AG04450 (cell line): Measurements from ENCODE around the gene NAA10. TPM values are rescaled to one million over a fixed set of nuclear protein-coding genes. Genes with fewer than 3 reads are reported as not detected.
"Not testable (repeated sequence)": the region's sequence is repeated elsewhere in the genome, so short reads cannot be mapped to it uniquely, and the experiment has no call there.

Source experiments
- CTCF ChIA-PET: fragments of 300-600, 350-600 bp; formaldehyde crosslinking; extraction: SDS; loops from one replicate; lab custom pipeline; 2022; ENCODE audit warnings: antibody characterized with exemption, inconsistent platforms; lab: Charles Lee
- POLR2A ChIA-PET: fragments of 350-600 bp; formaldehyde crosslinking; extraction: SDS; loops from one replicate; lab custom pipeline; 2021; ENCODE audit warnings: antibody characterized with exemption, inconsistent platforms; lab: Yijun Ruan, JAX
- DNase-seq: peaks from one replicate; pipeline ENCODE4 v3.0.0-alpha.2; 2011; ENCODE audit warnings: low read depth, low spot score
- H3K27ac ChIP-seq: one replicate; pipeline ENCODE4 v1.5.1; 2012; ENCODE audit warnings: low read depth, low read length, control low read depth
- H3K27me3 ChIP-seq: one replicate; pipeline ENCODE4 v1.6.0; 2012; ENCODE audit warnings: low read length; ENCODE audit not compliant: control insufficient read depth, insufficient read depth
- H3K4me3 ChIP-seq: 2 replicates; pipeline ENCODE4 v1.5.1; 2011; ENCODE audit warnings: mild to moderate bottlenecking, low read depth, low read length, control low read depth
- H3K9me3 ChIP-seq: 2 replicates; pipeline ENCODE4 v1.5.1; 2012; ENCODE audit warnings: low read length; ENCODE audit not compliant: control insufficient read depth, insufficient read depth
- polyA minus RNA-seq: library from RNA; depleted of rRNA, polyadenylated mRNA; stranded (reverse); fragments of >200 nt; gene quantifications from 2 replicates; pipeline ENCODE4 v1.2.3, GENCODE V29; 2011; rRNA and poly(A)+ RNA removed
- polyA plus RNA-seq: library from polyadenylated mRNA; depleted of rRNA; stranded (reverse); fragments of >200 nt; gene quantifications from 2 replicates; pipeline ENCODE4 v1.2.3, GENCODE V29; 2011; rRNA removed
- TF ChIP-seq, protein P1 (sequence below): IDR thresholded peaks from 2 replicates; pipeline ENCODE4 v1.5.1; 2011; ENCODE audit warnings: low read depth, low read length, control low read depth, inconsistent platforms

The NAA10 gene
- 42.9 and 63.4 TPM in 2 replicates for polyA plus RNA-seq
- 43.7 and 49.1 TPM in 2 replicates for polyA minus RNA-seq

DNA sequence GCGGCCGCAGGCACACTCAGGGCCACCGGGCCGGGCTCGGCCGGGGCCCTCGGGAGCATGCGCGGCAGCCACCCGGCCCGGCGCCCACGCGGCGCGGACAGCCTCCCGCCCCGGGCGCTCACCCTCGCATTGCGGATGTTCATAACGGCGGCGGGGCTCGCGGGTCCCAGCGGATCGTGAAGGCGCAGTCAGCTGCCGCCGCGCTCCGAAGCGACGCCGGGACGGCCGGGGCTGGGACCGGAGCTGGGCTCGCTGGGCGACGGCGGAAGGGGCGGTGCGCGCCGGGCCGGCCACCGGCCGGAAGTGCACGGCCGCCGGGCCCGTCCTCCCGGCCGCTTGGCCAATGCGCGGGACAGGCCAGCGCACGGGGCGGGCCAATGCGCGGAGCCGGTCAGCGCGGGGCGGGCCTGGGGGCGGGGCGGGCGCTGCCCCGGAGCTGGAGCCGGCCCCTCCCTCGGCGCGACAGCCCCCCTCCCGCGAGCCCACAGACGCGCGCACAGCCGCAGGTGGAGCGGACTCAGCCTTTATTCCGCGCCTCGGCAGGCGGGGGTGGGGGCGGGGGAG lies at the start of gene NAA10:
Gene NAA10 (minus strand): TSS at position 276 of the 564 bp plus-strand sequence. CDS start 133 bp downstream, at position 143.
- no peaks in the 10 kb centered on the region for H3K9me3 ChIP-seq
- no peak for DNase-seq
- H3K27me3 ChIP-seq: no peaks in the 10 kb centered on the region
- TF ChIP-seq, protein P1, sequence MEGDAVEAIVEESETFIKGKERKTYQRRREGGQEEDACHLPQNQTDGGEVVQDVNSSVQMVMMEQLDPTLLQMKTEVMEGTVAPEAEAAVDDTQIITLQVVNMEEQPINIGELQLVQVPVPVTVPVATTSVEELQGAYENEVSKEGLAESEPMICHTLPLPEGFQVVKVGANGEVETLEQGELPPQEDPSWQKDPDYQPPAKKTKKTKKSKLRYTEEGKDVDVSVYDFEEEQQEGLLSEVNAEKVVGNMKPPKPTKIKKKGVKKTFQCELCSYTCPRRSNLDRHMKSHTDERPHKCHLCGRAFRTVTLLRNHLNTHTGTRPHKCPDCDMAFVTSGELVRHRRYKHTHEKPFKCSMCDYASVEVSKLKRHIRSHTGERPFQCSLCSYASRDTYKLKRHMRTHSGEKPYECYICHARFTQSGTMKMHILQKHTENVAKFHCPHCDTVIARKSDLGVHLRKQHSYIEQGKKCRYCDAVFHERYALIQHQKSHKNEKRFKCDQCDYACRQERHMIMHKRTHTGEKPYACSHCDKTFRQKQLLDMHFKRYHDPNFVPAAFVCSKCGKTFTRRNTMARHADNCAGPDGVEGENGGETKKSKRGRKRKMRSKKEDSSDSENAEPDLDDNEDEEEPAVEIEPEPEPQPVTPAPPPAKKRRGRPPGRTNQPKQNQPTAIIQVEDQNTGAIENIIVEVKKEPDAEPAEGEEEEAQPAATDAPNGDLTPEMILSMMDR: no peak
- peak within 1 kb of the TSS; percentile 74 for H3K4me3 ChIP-seq
- ChIA-PET CTCF (interaction anchor here (4.0 kb wide), 1 partner anchor 12 kb away, joined by 29 read pairs; no protein-coding TSS in a partner anchor), POLR2A (interaction anchor here (0.5 to 1.2 kb wide), 4 partner anchors 12 to 248 kb away, joined by 3 to 6 read pairs (median 4); partner anchors contain the start of genes IDH3G and SSR4)
- H3K27ac ChIP-seq: no peak within 1 kb of the TSS

- DNase-seq: no peak
- Histone ChIP-seq H3K4me3 (no peak overlapping the region), H3K27me3 (no peaks in the 10 kb centered on the region), H3K27ac (no peak overlapping the region), H3K9me3 (no peaks in the 10 kb centered on the region; the same call in 1 of the 2 replicates)
- ChIA-PET POLR2A (no interaction called here), CTCF (no interaction called here)
- TF ChIP-seq, protein P1: no peak
Measured at GRCh38 chrX:153983321-153983801, 48.5 kb upstream of the NAA10 start.

DNA sequence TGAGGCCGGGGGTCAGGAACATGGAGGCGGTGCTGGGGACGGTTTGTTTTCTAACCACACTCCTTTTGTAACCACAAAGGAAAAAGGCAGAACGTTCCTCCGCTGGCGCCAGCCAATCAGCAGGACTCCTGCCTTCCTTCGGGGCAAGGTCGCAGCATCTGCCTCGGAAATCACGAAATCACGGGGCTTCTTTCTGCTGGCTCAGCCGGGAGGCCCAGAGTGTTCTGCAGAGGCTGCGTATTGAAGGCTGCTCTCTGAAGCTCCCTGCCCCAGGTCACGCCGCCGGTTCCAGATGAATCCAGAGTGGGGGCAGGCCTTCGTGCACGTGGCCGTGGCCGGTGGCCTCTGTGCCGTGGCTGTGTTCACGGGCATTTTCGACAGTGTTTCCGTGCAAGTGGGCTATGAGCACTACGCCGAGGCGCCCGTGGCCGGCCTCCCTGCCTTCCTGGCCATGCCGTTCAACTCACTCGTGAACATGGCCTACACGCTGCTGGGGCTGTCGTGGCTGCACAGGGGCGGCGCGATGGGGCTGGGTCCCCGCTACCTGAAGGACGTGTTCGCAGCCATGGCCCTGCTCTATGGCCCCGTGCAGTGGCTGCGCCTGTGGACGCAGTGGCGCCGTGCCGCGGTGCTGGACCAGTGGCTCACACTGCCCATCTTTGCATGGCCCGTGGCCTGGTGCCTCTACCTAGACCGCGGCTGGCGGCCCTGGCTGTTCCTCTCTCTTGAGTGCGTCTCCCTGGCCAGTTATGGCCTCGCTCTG lies 47.1 kb upstream of the NAA10 start:
- no peak overlapping the region for H3K4me3 ChIP-seq
- no peak for DNase-seq
- no peaks in the 10 kb centered on the region for H3K27me3 ChIP-seq
- no peaks in the 10 kb centered on the region; the same call in 1 of the 2 replicates for H3K9me3 ChIP-seq
- no peak overlapping the region for H3K27ac ChIP-seq
- CTCF ChIA-PET: interaction anchor here (0.6 kb wide), 1 partner anchor 110 kb away, joined by 5 read pairs; no protein-coding TSS in a partner anchor
- POLR2A ChIA-PET: no interaction called here
- TF ChIP-seq, protein P1: no peak

DNA sequence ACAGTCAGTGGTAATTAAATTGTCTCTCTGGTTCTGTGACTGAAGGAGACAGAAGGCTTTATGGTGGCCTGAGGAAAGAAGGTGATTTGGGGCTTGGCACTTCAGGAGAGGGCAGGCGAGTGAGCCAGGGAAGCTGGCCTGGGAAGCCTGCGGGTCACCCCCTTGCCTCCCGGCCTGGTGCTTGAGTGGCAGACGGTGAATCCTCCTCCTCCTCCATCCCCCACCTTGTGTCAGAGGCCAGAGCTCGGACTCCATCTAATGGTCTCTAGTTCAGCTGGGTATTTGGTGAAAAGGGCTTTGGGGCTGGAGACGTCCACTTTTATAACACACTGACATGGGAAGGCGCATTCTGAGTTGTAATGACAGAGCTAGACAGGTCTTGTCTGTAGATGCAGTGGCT lies 46.4 kb upstream of the NAA10 start:
- TF ChIP-seq, protein P1: no peak
- Histone ChIP-seq H3K4me3 (no peak overlapping the region), H3K27ac (no peak overlapping the region), H3K27me3 (no peaks in the 10 kb centered on the region), H3K9me3 (no peaks in the 10 kb centered on the region; the same call in 1 of the 2 replicates)
- CTCF ChIA-PET: interaction anchor here (0.6 kb wide), 2 partner anchors 111 to 230 kb away, joined by 3 to 5 read pairs; no protein-coding TSS in a partner anchor
- DNase-seq: no peak
- POLR2A ChIA-PET: no interaction called here

DNA sequence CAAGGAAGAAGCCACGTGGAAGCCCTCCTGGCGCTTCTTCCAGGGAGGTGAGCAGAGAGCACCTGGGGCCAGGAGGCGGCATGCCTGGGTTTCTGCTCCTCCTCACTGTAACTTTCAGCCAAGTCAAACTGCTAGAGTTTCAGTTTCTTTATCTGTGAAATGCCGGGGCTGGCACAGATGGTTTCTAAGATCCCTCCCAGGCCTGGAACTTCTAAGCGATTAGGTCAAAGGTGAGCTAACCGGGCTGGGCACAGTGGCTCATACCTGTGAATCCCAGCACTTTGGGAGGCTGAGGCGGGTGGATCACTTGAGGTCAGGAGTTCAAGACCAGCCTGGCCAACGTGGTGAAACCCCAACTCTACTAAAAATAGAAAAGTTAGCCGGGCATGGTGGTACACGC lies 45.6 kb upstream of the NAA10 start:
- CTCF ChIA-PET, H3K27me3 ChIP-seq, H3K27ac ChIP-seq, H3K4me3 ChIP-seq, DNase-seq, H3K9me3 ChIP-seq: not testable (repeated sequence)
- POLR2A ChIA-PET: interaction anchor here (0.7 kb wide), 1 partner anchor 9 kb away, joined by 7 read pairs; no protein-coding TSS in a partner anchor
